HepG2 (cell line): ENCODE results near the gene GYG1. TPM values are rescaled to one million over a fixed set of nuclear protein-coding genes. Genes with fewer than 3 reads are reported as not detected.
A peak's percentile ranks its signal among the peaks of the same experiment; 100 is the strongest.

Experiments used
- ATAC-seq: fragments of 200-7000 bp; cut with Tn5 transposase; 3 replicates; pipeline ENCODE4 v1.9.1; 2020; ENCODE audit warnings: mild to moderate bottlenecking, moderate library complexity
- BruUV-seq: library from RNA; stranded (reverse); fragments of 400-500 nt; replicated peaks from 2 replicates; lab custom pipeline; 2021; lab: Mats Ljungman, UMichigan
- CTCF ChIA-PET: fragments of 300-600 bp; formaldehyde crosslinking; extraction: SDS; loops from one replicate; lab custom pipeline; 2021; ENCODE audit warnings: low total read pairs, inconsistent platforms, low intra/inter-chr PET ratio; lab: Yijun Ruan, JAX
- POLR2A ChIA-PET: fragments of 350-600 bp; sonication (Branson Sonifier 250); formaldehyde crosslinking; loops from one replicate; lab custom pipeline; 2020; ENCODE audit warnings: antibody characterized with exemption, inconsistent platforms; lab: Yijun Ruan, JAX
- DNase-seq: peaks from one replicate; pipeline ENCODE4 v3.0.0-alpha.2; 2015; ENCODE audit warnings: low spot score
- FAIRE-seq: peaks from 3 replicates; lab custom pipeline; 2011; peaks lifted over from hg19 to GRCh38; lab: Jason Lieb, UNC
- H2AFZ ChIP-seq: one replicate; pipeline ENCODE4 v1.6.1; 2011; ENCODE audit warnings: low read length, inconsistent platforms
- H3K27ac ChIP-seq: fragments of 300-600 bp; 3 replicates; pipeline ENCODE4 v1.8.0; 2011; ENCODE audit warnings: mixed run types, mild to moderate bottlenecking, mixed read lengths, low read length, inconsistent platforms; ENCODE audit not compliant: insufficient read depth; ENCODE audit errors: extremely low read length
- H3K27me3 ChIP-seq, 2 experiments: fragments of 200-600 bp in 1 of 2; 2 replicates in 1 of 2; 3 replicates in 1 of 2; pipeline versions ENCODE4 v1.6.0 to v1.8.0; 2011; ENCODE audit warnings: low read length in 2 of 2, mild to moderate bottlenecking in 2 of 2, moderate library complexity in 2 of 2, inconsistent platforms in 1 of 2; ENCODE audit not compliant: insufficient read depth in 2 of 2, control insufficient read depth in 1 of 2
- H3K36me3 ChIP-seq, 2 experiments: fragments of 200-600 bp in 1 of 2; replicated peaks in 1 of 2; 2 replicates in 1 of 2; 3 replicates in 1 of 2; pipeline versions ENCODE4 v1.5.1 to v1.8.0; 2011; ENCODE audit warnings: low read length in 2 of 2, inconsistent platforms in 1 of 2; ENCODE audit not compliant: insufficient read depth in 2 of 2, control insufficient read depth in 1 of 2
- H3K4me1 ChIP-seq: 2 replicates; pipeline ENCODE4 v1.5.1; 2012; ENCODE audit warnings: low read length, inconsistent platforms; ENCODE audit not compliant: insufficient read depth
- H3K4me2 ChIP-seq: 2 replicates; pipeline ENCODE4 v1.6.0; 2011; ENCODE audit warnings: low read depth, low read length, inconsistent platforms
- H3K4me3 ChIP-seq, 3 experiments: fragments of 200-600 bp in 1 of 3; sonication (generic), shearing (Covaris generic) in 1 of 3; replicated peaks in 1 of 3; 2 replicates each; pipeline ENCODE4 v1.5.1; 2011 to 2016; ENCODE audit warnings: low read length in 3 of 3, inconsistent platforms in 2 of 3, low read depth in 2 of 3, mild to moderate bottlenecking in 2 of 3, control low read depth in 1 of 3, mixed read lengths in 1 of 3; ENCODE audit not compliant: insufficient read depth in 1 of 3
- H3K79me2 ChIP-seq: one replicate; pipeline ENCODE4 v1.6.1; 2011; ENCODE audit warnings: low read length, inconsistent platforms; ENCODE audit not compliant: insufficient read depth
- H3K9ac ChIP-seq: 2 replicates; pipeline ENCODE4 v1.6.0; 2011; ENCODE audit warnings: mild to moderate bottlenecking, low read depth, low read length, inconsistent platforms; ENCODE audit not compliant: insufficient read depth
- H3K9me3 ChIP-seq: 2 replicates; pipeline ENCODE4 v1.5.1; 2012; ENCODE audit warnings: mild to moderate bottlenecking, low read length
- H4K20me1 ChIP-seq: 2 replicates; pipeline ENCODE4 v1.6.0; 2011; ENCODE audit warnings: inconsistent platforms, mild to moderate bottlenecking, low read length, moderate library complexity; ENCODE audit not compliant: insufficient read depth
- CBX1 ChIP-seq: IDR thresholded peaks from one replicate; pipeline ENCODE4 v1.6.1; 2016; ENCODE audit warnings: antibody characterized with exemption, low read depth
- FOXK1 ChIP-seq: sonication (generic); formaldehyde crosslinking; IDR thresholded peaks from 2 replicates; pipeline ENCODE4 v1.4.0; 2020; ENCODE audit warnings: low read depth, missing genetic modification reagents, borderline replicate concordance
- GZF1 ChIP-seq: sonication (generic); formaldehyde crosslinking; IDR thresholded peaks from 2 replicates; pipeline ENCODE4 v1.5.1; 2020; ENCODE audit warnings: mild to moderate bottlenecking, missing genetic modification reagents
- MEIS2 ChIP-seq: sonication (generic); formaldehyde crosslinking; IDR thresholded peaks from 2 replicates; pipeline ENCODE4 v1.9.0; 2021; ENCODE audit warnings: mild to moderate bottlenecking, missing genetic modification reagents
- MIXL1 ChIP-seq: IDR thresholded peaks from 2 replicates; pipeline ENCODE4 v1.6.1; 2016
- NFYB ChIP-seq: sonication (generic); formaldehyde crosslinking; IDR thresholded peaks from 2 replicates; pipeline ENCODE4 v1.4.0; 2020; ENCODE audit warnings: missing genetic modification reagents
- PAF1 ChIP-seq: IDR thresholded peaks from 2 replicates; pipeline ENCODE4 v1.6.1; 2016; ENCODE audit warnings: missing genetic modification reagents, missing compliant biosample characterization
- PRMT3 ChIP-seq: sonication (generic); formaldehyde crosslinking; IDR thresholded peaks from 2 replicates; pipeline ENCODE4 v1.8.1; 2022; ENCODE audit warnings: low read depth, mild to moderate bottlenecking, moderate library complexity, missing genetic modification reagents, borderline replicate concordance
- SOX5 ChIP-seq: IDR thresholded peaks from 2 replicates; pipeline ENCODE4 v1.6.1; 2016; ENCODE audit warnings: borderline replicate concordance
- TBX3 ChIP-seq: fragments of 450-650 bp; IDR thresholded peaks from 2 replicates; pipeline ENCODE4 v1.6.1; 2017; ENCODE audit warnings: antibody characterized with exemption, mild to moderate bottlenecking, inconsistent platforms, borderline replicate concordance
- TEAD3 ChIP-seq: optimal IDR thresholded peaks from 2 replicates; pipeline ENCODE3; 2016; ENCODE audit warnings: borderline replicate concordance
- TP53 ChIP-seq: sonication (generic); formaldehyde crosslinking; conservative IDR thresholded peaks from 2 replicates; pipeline ENCODE4 v1.4.0; 2020; ENCODE audit warnings: missing genetic modification reagents
- ZKSCAN1 ChIP-seq: fragments of 150-350 bp; IDR thresholded peaks from 2 replicates; pipeline ENCODE4 v1.6.1; 2014; ENCODE audit warnings: low read length
- ZNF124 ChIP-seq: sonication (generic); formaldehyde crosslinking; IDR thresholded peaks from 2 replicates; pipeline ENCODE4 v1.4.0; 2020; ENCODE audit warnings: missing genetic modification reagents
- ZNF816 ChIP-seq: sonication (generic); formaldehyde crosslinking; IDR thresholded peaks from 2 replicates; pipeline ENCODE4 v1.8.0; 2022; ENCODE audit warnings: missing genetic modification reagents, mild to moderate bottlenecking, borderline replicate concordance
- WGBS: methylation state at CpG from one replicate; pipeline ENCODE4 v1.1.6; 2017; ENCODE audit warnings: low lambda C conversion rate; 5-methylcytosine and 5-hydroxymethylcytosine counted together
- in situ Hi-C: cut with HindIII; loops from 2 replicates; pipeline ENCODE4 v1.10.0; 2017; ENCODE audit warnings: low pct_unique_long_range_greater_than_20kb; ENCODE audit not compliant: extremely low pct_ligation_motif_present
- intact Hi-C: fragments of 100-400 bp; cut with micrococcal nuclease; formaldehyde crosslinking; loops from one replicate; pipeline ENCODE4 v1.10.0; 2022; ENCODE audit not compliant: unreplicated experiment
- polyA plus RNA-seq, 8 experiments: library from polyadenylated mRNA; depleted of rRNA in 3 of 8; stranded (reverse) in 7 of 8; unstranded in 1 of 8; fragments of >200 nt; fragmentation: Illumina TruSeq in 4 of 8; extraction: Trizol in 4 of 8; gene quantifications; 2 replicates each; pipeline versions ENCODE4 v1.2.1 to v1.2.3, GENCODE V29; 2011 to 2016; ENCODE audit warnings: low read depth in 4 of 8, missing spikeins in 1 of 8, mixed read lengths in 1 of 8; ENCODE audit not compliant: insufficient read depth in 1 of 8
- total RNA-seq, 5 experiments: library from RNA; depleted of rRNA; stranded (reverse); fragments of >200 nt; fragmentation: Illumina TruSeq; extraction: Trizol; gene quantifications; 2 replicates each; pipeline ENCODE4 v1.2.3, GENCODE V29; 2016; ENCODE audit warnings: low read depth in 1 of 5
- TF ChIP-seq, protein P1 (sequence below): IDR thresholded peaks from 2 replicates; pipeline ENCODE4 v1.6.1; 2016; ENCODE audit warnings: low read depth, control low read depth
- TF ChIP-seq, protein P2 (sequence below): sonication (generic); formaldehyde crosslinking; IDR thresholded peaks from 2 replicates; pipeline ENCODE4 v1.4.0; 2020; ENCODE audit warnings: missing genetic modification reagents

GYG1 gene
- total and polyA plus RNA-seq, 2 of the 13 experiments (the other 11 are each of a cell fraction or from before 2014, with no cell fraction given): 15.7 to 28.1 TPM

GRCh38 chr3:149016669-149017541, 25.6 kb downstream of the GYG1 start:
- Histone ChIP-seq H4K20me1 (no peaks in the 10 kb centered on the region), H3K27ac (no peak overlapping the region), H3K9me3 (no peaks in the 10 kb centered on the region), H3K36me3 (peaks cover 2 to 10% of the 10 kb centered on the region in 2 experiments; a peak in 4 of 5 replicates), H2AFZ (no peak overlapping the region), H3K9ac (no peak overlapping the region), H3K4me3 (no peak overlapping the region), H3K27me3 (no peaks in the 10 kb centered on the region), H3K4me1 (peaks cover 23% of the 10 kb centered on the region), H3K79me2 (no peaks in the 10 kb centered on the region), H3K4me2 (no peak overlapping the region)
- POLR2A ChIA-PET: no interaction called here
- no peak for FAIRE-seq
- BruUV-seq: no TSS peak
- no peak for DNase-seq
- TF ChIP-seq PRMT3 (CRISPR knock-in tag) (no peak), TBX3 (no peak), PAF1 (CRISPR knock-in tag) (no peak), CBX1 (no peak), MEIS2 (no peak), TP53 (CRISPR knock-in tag) (no peak)
- CTCF ChIA-PET: no interaction called here
- in situ Hi-C loops: no loop called here
- intact Hi-C loops: loop anchor here (10.0 kb wide), 1 partner anchor 208 kb away; the partner anchor contains the start of gene CP
- WGBS: 99% methylated on average over 9 of the region's 9 CpGs
- ATAC-seq: no peak

GRCh38 chr3:149018247-149018646, 26.9 kb downstream of the GYG1 start:
- CTCF ChIA-PET: no interaction called here
- WGBS: 29% methylated on average over 1 of the region's 1 CpG
- H3K9ac ChIP-seq: peak overlapping the region; percentile 33; the same call in 1 of the 2 replicates
- peak overlapping the region; percentile 52 for H3K4me2 ChIP-seq
- H4K20me1 ChIP-seq: no peaks in the 10 kb centered on the region
- H3K4me3 ChIP-seq: no peak overlapping the region
- peak; percentile 62 for FAIRE-seq
- H3K4me1 ChIP-seq: peaks cover 23% of the 10 kb centered on the region
- ATAC-seq: peak; percentile 97
- no peaks in the 10 kb centered on the region for H3K79me2 ChIP-seq
- peaks cover 3 to 13% of the 10 kb centered on the region in 2 experiments; a peak in 3 of 5 replicates for H3K36me3 ChIP-seq
- H3K9me3 ChIP-seq: no peaks in the 10 kb centered on the region
- in situ Hi-C loops (no loop called here), intact Hi-C loops (loop anchor here (1.0 to 10.0 kb wide), 2 partner anchors 8 to 207 kb away; partner anchors contain the start of gene CP)
- no peak overlapping the region for H2AFZ ChIP-seq
- DNase-seq: peak; percentile 91
- no peaks in the 10 kb centered on the region for H3K27me3 ChIP-seq
- peak overlapping the region; percentile 62 for H3K27ac ChIP-seq
- no TSS peak for BruUV-seq
- POLR2A ChIA-PET: no interaction called here
- TF ChIP-seq, protein P1, sequence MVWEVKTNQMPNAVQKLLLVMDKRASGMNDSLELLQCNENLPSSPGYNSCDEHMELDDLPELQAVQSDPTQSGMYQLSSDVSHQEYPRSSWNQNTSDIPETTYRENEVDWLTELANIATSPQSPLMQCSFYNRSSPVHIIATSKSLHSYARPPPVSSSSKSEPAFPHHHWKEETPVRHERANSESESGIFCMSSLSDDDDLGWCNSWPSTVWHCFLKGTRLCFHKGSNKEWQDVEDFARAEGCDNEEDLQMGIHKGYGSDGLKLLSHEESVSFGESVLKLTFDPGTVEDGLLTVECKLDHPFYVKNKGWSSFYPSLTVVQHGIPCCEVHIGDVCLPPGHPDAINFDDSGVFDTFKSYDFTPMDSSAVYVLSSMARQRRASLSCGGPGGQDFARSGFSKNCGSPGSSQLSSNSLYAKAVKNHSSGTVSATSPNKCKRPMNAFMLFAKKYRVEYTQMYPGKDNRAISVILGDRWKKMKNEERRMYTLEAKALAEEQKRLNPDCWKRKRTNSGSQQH (CRISPR knock-in tag): no peak
- TF ChIP-seq TEAD3 (CRISPR knock-in tag) (peak; percentile 19), FOXK1 (CRISPR knock-in tag) (no peak), ZNF816 (CRISPR knock-in tag) (no peak), NFYB (CRISPR knock-in tag) (no peak), GZF1 (CRISPR knock-in tag) (no peak), ZNF124 (CRISPR knock-in tag) (no peak), ZKSCAN1 (no peak), MIXL1 (CRISPR knock-in tag) (no peak), SOX5 (CRISPR knock-in tag) (peak; percentile 68; the same call in 1 of the 2 replicates)
- TF ChIP-seq, protein P2, sequence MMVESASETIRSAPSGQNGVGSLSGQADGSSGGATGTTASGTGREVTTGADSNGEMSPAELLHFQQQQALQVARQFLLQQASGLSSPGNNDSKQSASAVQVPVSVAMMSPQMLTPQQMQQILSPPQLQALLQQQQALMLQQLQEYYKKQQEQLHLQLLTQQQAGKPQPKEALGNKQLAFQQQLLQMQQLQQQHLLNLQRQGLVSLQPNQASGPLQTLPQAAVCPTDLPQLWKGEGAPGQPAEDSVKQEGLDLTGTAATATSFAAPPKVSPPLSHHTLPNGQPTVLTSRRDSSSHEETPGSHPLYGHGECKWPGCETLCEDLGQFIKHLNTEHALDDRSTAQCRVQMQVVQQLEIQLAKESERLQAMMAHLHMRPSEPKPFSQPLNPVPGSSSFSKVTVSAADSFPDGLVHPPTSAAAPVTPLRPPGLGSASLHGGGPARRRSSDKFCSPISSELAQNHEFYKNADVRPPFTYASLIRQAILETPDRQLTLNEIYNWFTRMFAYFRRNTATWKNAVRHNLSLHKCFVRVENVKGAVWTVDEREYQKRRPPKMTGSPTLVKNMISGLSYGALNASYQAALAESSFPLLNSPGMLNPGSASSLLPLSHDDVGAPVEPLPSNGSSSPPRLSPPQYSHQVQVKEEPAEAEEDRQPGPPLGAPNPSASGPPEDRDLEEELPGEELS: 0 out of 2 replicates have a peak, but pooled peaks have one; percentile 20
